DMS53 (cell line): ENCODE results near the gene ANGPTL5.
A peak's percentile ranks its signal among the peaks of the same experiment; 100 is the strongest.
"Not testable (repeated sequence)": the region's sequence is repeated elsewhere in the genome, so short reads cannot be mapped to it uniquely, and the experiment has no call there.

Experiments used
- DNase-seq: peaks from one replicate; lab custom pipeline; 2025; lab: John Stamatoyannopoulos, UW

ANGPTL5 gene

GRCh38 chr11:101916422-101916821 lies at the start of gene ANGPTL5:
Gene ANGPTL5, minus strand, starts transcription at chr11:101916522. Its CDS starts 8,613 bp downstream, at chr11:101907909.
- DNase-seq = no peak

GRCh38 chr11:101964200-101964599 lies 47.9 kb upstream of the ANGPTL5 start:
- DNase-seq = not testable (repeated sequence)

DNA sequence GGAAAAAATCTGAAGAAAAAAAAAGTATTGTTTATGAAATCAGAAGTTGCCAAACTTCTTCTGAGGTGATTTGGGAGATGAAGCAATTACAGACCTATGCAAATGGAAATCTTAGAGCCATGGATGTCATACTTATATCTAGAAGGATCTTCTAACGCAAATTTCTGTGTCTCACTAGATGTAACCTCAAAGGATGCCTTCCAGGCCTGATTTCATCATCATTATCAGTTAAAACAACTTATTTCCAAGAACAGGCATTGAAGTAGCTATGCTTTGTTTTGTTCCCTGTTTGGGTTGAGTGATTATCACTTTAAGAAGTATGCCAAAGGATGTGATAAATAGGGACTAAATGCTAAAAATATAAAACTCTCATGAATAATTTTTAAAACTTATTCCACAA lies 43.9 kb upstream of the ANGPTL5 start:
- no peak for DNase-seq

GRCh38 chr11:101955701-101956100 lies 39.4 kb upstream of the ANGPTL5 start:
- no peak for DNase-seq

- DNase-seq = no peak
Measured at GRCh38 chr11:101955278-101955677, 39.0 kb upstream of the ANGPTL5 start.

DNA sequence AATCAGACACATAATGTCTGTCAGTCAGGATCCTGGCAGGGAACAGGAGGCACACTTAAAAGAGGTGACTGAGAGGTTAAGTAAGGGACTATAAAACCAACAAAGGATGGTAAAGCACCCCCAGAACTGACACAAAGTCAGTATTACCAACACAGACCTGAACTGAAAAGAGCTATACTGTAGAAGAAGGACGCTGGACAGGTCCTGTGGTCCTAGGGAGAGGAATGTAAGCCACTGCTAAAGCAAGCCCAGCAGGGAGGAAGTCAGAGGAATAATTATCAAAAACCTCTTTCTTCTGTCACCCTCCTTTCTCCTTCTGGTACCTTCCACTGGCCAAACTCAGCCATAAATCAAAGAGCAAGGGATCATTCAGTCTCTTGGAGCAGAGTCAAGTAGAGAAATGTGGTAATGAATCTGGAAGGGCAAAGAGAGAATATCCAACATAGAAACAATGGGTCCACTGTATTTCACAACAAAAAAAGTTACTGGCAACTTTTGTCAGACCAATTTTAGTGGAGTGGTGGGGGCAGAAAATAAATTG lies 33.4 kb upstream of the ANGPTL5 start:
- DNase-seq = no peak

GRCh38 chr11:101945448-101945847 lies 29.1 kb upstream of the ANGPTL5 start:
- DNase-seq = no peak

DNA sequence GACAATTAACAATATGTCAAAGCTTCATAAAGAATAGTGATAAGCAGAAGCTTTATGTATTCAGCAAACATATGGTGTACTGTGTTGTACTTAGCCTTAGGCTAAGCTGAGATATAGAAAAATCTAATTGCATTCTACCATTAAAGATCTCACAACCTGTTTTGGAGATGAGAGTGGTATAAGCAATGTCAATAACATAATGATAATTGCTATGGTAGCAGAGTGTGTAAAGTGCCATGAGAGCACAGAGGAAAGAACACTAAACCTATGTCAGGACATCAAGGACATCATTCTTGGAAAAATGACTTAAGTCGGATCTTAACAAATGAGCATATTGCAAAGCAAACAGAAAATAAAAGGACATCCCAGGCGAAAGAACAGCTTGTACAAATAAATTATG lies 28.6 kb upstream of the ANGPTL5 start:
- DNase-seq = no peak

DNA sequence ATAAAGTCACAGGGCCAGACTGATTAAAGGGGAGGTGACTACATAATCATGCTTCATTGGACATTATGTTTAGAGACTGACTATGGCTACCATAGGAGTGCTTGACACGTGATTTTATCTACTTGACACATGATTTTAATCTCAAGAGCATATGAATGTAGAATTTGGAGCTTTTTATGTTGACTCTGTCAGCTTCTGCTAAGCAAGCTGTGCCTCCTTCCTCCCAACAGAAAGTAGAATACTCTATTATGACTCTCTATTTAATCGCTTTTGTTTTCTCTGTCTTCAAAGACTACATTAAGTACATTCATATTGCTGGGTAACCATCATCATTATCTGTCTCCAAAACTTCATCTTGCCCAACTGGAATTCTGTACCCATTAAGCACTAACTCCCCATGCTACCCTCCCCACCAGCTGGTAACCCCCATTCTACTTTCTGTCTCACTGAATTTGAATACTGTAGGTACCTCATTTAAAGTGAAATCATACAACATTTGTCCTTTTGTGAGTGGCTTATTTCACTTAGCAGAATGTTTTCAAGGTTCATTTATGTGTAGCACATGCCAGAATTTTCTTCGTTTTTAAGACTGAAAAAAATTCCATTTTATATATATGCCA lies 24.7 kb upstream of the ANGPTL5 start:
- no peak for DNase-seq

- DNase-seq = peak; percentile 95
Measured at GRCh38 chr11:101931692-101932091, 15.4 kb upstream of the ANGPTL5 start.

GRCh38 chr11:101929294-101929915 lies 13.1 kb upstream of the ANGPTL5 start:
- peak; percentile 35 for DNase-seq

- peak; percentile 45 for DNase-seq
Measured at GRCh38 chr11:101923554-101923953, 7.2 kb upstream of the ANGPTL5 start.

- DNase-seq = no peak
Measured at GRCh38 chr11:101920992-101921391, 4.7 kb upstream of the ANGPTL5 start.

DNA sequence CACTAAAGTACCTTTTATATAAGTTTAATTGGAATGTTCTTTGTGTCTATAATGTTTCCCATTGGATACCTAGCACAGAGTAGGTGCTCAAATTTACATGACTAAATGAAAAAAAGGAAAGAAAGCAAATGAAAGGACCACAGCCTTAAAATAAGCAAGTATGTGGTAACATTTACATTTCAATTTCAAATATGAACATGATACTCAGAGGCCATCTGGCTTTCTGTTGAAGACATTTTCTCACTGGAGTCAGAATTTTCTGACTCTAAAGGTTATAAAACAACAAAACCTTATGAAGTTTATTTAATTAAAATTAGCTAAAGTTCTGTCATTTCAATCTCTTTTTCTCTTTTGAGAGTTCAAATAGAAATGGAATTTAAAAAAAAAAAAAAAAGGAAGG lies 904 bp upstream of the ANGPTL5 start:
- peak; percentile 23 for DNase-seq

- peak; percentile 90 for DNase-seq
Measured at GRCh38 chr11:101915791-101916291, 481 bp downstream of the ANGPTL5 start.

DNA sequence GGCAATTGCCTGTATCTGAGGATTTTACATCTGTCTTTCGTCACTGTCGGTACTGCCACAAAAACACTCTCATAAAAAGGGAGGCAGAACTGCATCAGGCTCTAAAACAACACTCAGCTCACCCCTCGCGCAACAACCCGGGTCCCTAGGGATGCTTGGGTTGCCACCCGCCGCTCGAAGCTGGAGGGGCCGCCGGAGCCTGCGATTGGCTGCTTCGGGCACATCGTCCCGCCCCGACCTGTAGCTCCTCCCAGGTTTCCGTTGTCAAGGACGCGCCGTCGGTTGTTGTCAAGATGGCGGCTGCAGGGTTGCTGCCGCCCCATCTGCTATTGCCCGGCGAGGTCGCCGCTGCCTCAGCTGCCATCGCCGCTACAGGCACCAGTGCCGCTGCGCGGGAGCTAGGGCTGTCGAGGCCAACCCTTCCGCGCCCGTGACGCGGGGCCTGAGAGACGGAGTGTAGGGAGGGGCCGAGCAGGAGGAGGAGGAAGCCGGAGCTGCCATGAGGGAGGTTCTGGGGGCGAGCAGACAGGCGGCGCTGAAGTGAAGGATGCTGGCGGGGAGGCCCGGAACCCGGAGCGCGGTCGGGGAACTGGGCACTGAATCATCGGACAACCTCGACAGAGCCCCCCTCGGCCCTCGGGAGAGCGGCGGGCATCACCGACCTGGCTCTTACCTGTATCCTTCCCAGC lies 1.4 kb downstream of the ANGPTL5 start, which contains the start of gene CEP126:
CEP126 (plus strand) TSS at position 273 of the 689 bp plus-strand sequence; CDS start at position 548, 275 bp downstream.
- DNase-seq = peak; percentile 99

DNA sequence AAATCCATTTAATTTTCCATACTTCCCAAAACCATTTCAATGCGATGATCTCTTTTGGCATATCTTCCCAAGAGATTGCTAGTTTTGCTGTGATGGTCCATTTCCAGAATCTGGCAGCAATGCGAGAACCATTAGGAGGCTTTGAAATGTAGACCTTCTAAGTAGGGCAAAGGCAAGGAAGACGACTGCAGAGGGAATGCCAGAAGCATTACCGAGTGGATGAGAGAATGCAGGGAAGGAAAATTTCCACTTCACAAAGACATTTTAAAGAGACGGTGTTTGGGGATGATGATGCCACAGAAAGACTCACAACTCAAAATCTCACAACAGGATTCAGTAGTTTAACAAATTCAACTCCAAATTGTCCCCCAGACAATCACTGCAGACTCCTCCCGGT lies 2.0 kb downstream of the ANGPTL5 start:
- peak; percentile 61 for DNase-seq

DNA sequence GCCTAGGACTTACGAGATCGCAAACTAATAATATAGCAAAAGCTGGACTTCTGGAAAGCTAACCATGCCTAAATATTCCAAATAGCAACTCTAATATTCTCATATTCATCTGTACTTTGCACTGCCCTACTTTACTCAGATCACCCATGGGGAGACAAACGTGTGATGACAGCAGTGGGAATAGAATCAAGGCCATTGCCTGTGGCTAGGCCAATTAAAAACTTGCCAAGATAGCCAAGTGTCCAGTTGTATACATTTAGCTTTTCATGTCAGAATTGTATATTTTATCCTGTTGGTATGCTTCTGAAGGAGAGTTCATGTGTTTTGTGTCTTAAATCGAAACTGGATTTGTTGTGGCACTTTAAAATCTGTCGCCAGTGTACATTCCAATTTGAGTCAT lies 2.7 kb downstream of the ANGPTL5 start:
- no peak for DNase-seq

DNA sequence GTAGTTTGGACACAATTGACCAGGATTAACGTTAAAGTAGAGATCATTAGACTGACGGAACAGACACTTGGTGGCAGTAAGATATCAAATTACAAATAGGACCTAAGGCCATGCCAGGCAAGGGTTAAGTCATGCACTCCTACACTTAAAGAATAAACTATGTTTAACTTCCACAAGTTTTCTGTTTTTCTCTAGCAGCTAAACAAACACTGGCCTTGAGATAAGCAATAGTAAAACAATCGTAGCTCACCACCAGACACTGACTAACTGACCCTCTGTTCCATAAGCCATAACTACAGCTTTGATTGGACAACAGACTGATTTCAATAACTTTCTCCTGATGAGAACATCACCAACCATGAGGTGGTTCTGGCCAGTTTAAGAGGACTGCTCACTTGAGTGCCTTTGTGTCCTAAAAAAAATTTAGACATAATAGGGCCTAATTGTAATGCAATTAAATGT lies 3.5 kb downstream of the ANGPTL5 start:
- peak; percentile 55 for DNase-seq

DNA sequence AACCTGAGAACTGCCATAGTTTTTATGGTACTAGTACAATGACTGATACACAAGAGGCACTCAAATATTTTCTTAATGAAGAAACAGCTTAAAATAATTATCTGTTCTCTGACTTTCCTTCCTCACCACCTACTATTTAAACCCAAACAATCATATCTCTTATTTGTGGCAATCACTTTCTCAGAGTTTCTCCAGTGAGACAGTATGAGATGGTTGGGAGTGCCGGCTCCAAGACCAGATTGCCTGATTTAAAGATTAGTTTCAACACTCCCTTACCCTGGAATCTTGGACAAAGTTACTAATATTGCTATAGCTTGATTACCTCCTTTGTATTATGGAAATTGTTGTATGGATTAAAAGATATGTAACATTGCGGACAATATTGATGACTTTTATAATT lies 7.2 kb downstream of the ANGPTL5 start:
- DNase-seq = no peak

- no peak for DNase-seq
Measured at GRCh38 chr11:101907815-101908214, 8.5 kb downstream of the ANGPTL5 start.

- DNase-seq = no peak
Measured at GRCh38 chr11:101894505-101894904, 21.8 kb downstream of the ANGPTL5 start.

GRCh38 chr11:101889767-101890166 lies 26.6 kb downstream of the ANGPTL5 start:
- no peak for DNase-seq
